Testis (tissue), 3 donors: ENCODE measurements around the gene TOX4. TPM values are rescaled to one million over a fixed set of nuclear protein-coding genes. Genes with fewer than 3 reads are reported as not detected.

Experiments used
- DNase-seq: peaks from one replicate; pipeline ENCODE4 v3.0.0-alpha.2; 2019
- H3K27ac ChIP-seq, 2 donors: fragments of 200-600 bp; sonication (generic); one replicate each; pipeline ENCODE4 v1.5.1; 2019
- H3K27me3 ChIP-seq: fragments of 200-600 bp; sonication (generic); one replicate; pipeline ENCODE4 v1.5.1; 2019
- H3K36me3 ChIP-seq: fragments of 200-600 bp; sonication (generic); one replicate; pipeline ENCODE4 v1.5.1; 2017; ENCODE audit warnings: low read depth; ENCODE audit errors: missing control alignments
- H3K4me1 ChIP-seq: fragments of 200-600 bp; sonication (generic); one replicate; pipeline ENCODE4 v1.5.1; 2019
- H3K4me3 ChIP-seq, 2 donors: fragments of 200-600 bp; sonication (generic); one replicate each; pipeline ENCODE4 v1.5.1; 2017 to 2019
- H3K9me3 ChIP-seq: fragments of 200-600 bp; sonication (generic); one replicate; pipeline ENCODE4 v1.5.1; 2017
- POLR2A ChIP-seq: fragments of 450-650 bp; IDR thresholded peaks from one replicate; pipeline ENCODE4 v1.6.1; 2017; ENCODE audit warnings: antibody characterized with exemption, mild to moderate bottlenecking, moderate library complexity
- WGBS, 2 donors: methylation state at CpG; one replicate each; pipeline ENCODE4 v1.1.5; 2018; 5-methylcytosine and 5-hydroxymethylcytosine counted together
- intact Hi-C: fragments of 100-400 bp; cut with DNase I; formaldehyde crosslinking; loops from one replicate; pipeline ENCODE4 v1.15.1; 2023; ENCODE audit warnings: low total_unique reads
- polyA plus RNA-seq: library from polyadenylated mRNA; stranded (reverse); fragments of 350-450 nt; fragmentation: Illumina TruSeq; extraction: RNeasy Lipid Tissue Mini Kit (QIAGEN cat#74804); gene quantifications from one replicate; pipeline ENCODE4 v1.2.3, GENCODE V29; 2014; ENCODE audit warnings: low read depth, low replicate concordance; ENCODE audit not compliant: insufficient read depth
- total RNA-seq, 2 donors: library from RNA; depleted of rRNA; stranded (reverse); fragments of >200 nt; gene quantifications; one replicate each; pipeline ENCODE4 v1.2.3, GENCODE V29; 2016
- TF ChIP-seq, protein P1 (sequence below), 3 experiments: fragments of 450-650 bp in 2 of 3; fragments of 200-600 bp in 1 of 3; sonication (generic) in 1 of 3; IDR thresholded peaks; one replicate each; pipeline ENCODE4 v1.5.1; 2016 to 2019; ENCODE audit warnings: antibody characterized with exemption in 3 of 3, mild to moderate bottlenecking in 2 of 3, moderate library complexity in 1 of 3

The TOX4 gene
- total and polyA plus RNA-seq, 3 donors from 2014 or later: 64.4 to 120 (median 72.6) TPM

DNA sequence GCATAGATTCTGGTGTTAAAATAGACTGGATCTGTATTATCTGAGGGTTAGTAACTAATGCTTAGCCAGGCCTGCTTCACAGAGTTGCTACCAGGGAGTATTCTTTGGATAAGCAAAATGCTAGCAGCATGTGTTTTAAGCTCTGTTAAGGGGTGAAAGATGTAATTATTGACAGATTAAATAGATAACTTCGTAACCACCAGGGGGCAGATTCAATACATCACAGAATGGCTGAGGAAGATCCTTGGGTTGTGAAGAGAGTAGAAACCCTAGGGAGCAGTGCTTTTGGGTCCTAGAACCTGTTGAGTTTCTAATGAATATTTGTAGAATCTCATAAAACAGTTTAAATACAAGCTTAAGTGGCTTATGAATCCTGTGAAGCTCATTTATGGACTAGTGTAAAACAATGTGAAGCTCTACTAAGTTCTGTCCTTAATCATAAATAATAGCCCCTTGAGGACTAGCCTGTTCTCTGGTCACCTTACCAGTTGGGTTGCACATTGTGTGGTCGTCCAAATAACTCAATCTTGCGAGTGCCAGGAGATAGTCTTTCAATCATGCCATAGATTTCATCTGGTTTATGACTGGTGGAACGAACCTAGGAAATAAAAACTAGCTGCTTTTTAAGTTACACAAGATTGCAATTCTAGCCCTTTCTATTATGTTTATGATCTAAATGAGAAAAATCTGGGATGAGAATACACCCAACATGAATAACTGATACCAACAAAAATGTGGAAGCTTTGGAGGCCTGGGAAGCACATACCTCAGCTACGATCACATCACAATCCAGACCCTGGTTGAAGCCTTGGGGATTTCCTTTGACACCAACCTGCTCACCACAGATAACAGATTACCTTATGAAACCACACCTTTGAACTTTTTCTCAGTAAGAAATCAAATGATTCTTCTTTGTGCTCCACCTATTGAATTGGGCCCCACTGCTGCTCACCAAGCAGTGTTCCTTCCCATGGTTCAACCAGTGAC lies 21.8 kb downstream of the TOX4 start:
- no peaks in the 10 kb centered on the region for H3K9me3 ChIP-seq
- H3K36me3 ChIP-seq: no peaks in the 10 kb centered on the region
- no peaks in the 10 kb centered on the region for H3K4me1 ChIP-seq
- no peaks in the 10 kb centered on the region for H3K27me3 ChIP-seq
- intact Hi-C loops: no loop called here
- TF ChIP-seq, protein P1, sequence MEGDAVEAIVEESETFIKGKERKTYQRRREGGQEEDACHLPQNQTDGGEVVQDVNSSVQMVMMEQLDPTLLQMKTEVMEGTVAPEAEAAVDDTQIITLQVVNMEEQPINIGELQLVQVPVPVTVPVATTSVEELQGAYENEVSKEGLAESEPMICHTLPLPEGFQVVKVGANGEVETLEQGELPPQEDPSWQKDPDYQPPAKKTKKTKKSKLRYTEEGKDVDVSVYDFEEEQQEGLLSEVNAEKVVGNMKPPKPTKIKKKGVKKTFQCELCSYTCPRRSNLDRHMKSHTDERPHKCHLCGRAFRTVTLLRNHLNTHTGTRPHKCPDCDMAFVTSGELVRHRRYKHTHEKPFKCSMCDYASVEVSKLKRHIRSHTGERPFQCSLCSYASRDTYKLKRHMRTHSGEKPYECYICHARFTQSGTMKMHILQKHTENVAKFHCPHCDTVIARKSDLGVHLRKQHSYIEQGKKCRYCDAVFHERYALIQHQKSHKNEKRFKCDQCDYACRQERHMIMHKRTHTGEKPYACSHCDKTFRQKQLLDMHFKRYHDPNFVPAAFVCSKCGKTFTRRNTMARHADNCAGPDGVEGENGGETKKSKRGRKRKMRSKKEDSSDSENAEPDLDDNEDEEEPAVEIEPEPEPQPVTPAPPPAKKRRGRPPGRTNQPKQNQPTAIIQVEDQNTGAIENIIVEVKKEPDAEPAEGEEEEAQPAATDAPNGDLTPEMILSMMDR (IDR thresholded peaks at IDR 0.05): peak; percentile 15 to 50 (median 33)
- TF ChIP-seq POLR2A: no peak
- no peak overlapping the region for H3K27ac ChIP-seq
- DNase-seq: no peak
- no peak overlapping the region for H3K4me3 ChIP-seq
- 67 to 74% methylated on average over 5 of the region's 5 CpGs for WGBS, 2 donors

DNA sequence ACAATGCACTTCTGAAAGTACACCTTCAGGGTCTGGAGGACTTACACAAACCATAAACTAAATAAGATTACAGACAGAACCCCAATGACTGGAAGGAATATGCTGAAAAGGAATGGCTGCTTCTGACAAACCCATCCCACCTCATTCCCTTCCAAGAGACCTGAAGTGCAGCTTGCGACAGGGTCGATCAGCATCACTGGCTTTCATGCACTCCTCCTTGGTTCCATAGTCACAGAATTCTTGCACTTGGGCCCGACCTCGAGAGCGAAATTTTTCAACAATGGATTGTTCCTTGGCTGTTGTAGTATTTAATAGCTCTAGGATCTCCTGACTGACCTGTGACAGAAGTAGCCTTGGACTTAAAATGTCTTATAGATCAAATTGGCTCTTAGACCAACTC lies 24.6 kb downstream of the TOX4 start:
- Histone ChIP-seq H3K4me3 (no peak overlapping the region), H3K27ac (no peak overlapping the region), H3K4me1 (no peaks in the 10 kb centered on the region), H3K27me3 (no peaks in the 10 kb centered on the region), H3K36me3 (no peaks in the 10 kb centered on the region), H3K9me3 (no peaks in the 10 kb centered on the region)
- 84 to 95% methylated on average over 5 of the region's 5 CpGs for WGBS, 2 donors
- TF ChIP-seq POLR2A: no peak
- TF ChIP-seq, protein P1 (IDR thresholded peaks at IDR 0.05): no peak
- DNase-seq: no peak
- intact Hi-C loops: no loop called here

- intact Hi-C loops: no loop called here
- 66 to 81% methylated on average over 4 of the region's 4 CpGs for WGBS, 2 donors
- Histone ChIP-seq H3K27ac (no peak overlapping the region), H3K4me1 (no peaks in the 10 kb centered on the region), H3K9me3 (no peaks in the 10 kb centered on the region), H3K27me3 (no peaks in the 10 kb centered on the region), H3K4me3 (no peak overlapping the region), H3K36me3 (no peaks in the 10 kb centered on the region)
- TF ChIP-seq, protein P1 (IDR thresholded peaks at IDR 0.05): no peak
- no peak for TF ChIP-seq POLR2A
- no peak for DNase-seq
Observed at GRCh38 chr14:21503376-21503775, 26.4 kb downstream of the TOX4 start.

- H3K4me3 ChIP-seq: no peak overlapping the region
- intact Hi-C loops: no loop called here
- H3K36me3 ChIP-seq: no peaks in the 10 kb centered on the region
Observed at GRCh38 chr14:21505012-21505553, 28.1 kb downstream of the TOX4 start.

More at GRCh38 chr14:21505012-21505553, 28.1 kb downstream of the TOX4 start:
- no peak for DNase-seq
- Histone ChIP-seq H3K4me1 (peaks cover 6% of the 10 kb centered on the region), H3K9me3 (no peaks in the 10 kb centered on the region), H3K27ac (no peak overlapping the region), H3K27me3 (no peaks in the 10 kb centered on the region)
- TF ChIP-seq, protein P1 (IDR thresholded peaks at IDR 0.05): no peak
- TF ChIP-seq POLR2A: no peak
